ENCODE data around the gene KRT73.

The KRT73 gene

GRCh38 chr12:52643233-52644077, 25.1 kb upstream of the KRT73 start:
- no peak overlapping the region for H3K4me3 ChIP-seq (ENCODE audit: low read length)
- no peaks in the 10 kb centered on the region for H3K4me1 ChIP-seq (ENCODE audit: control insufficient read depth, insufficient read depth, low read length)

GRCh38 chr12:52641468-52641867, 23.1 kb upstream of the KRT73 start:
- no peaks in the 10 kb centered on the region for H3K36me3 ChIP-seq (ENCODE audit: control insufficient read depth, insufficient read depth, low read length)
- no peak overlapping the region for H3K27ac ChIP-seq (ENCODE audit: low read depth, low read length)
- no peak overlapping the region for H3K4me3 ChIP-seq (ENCODE audit: low read length)
- no peaks in the 10 kb centered on the region for H3K4me1 ChIP-seq (ENCODE audit: control insufficient read depth, insufficient read depth, low read length)
- H3K27me3 ChIP-seq (ENCODE audit: control insufficient read depth, insufficient read depth, low read length): no peaks in the 10 kb centered on the region
- H3K9ac ChIP-seq (ENCODE audit: low read length): no peak overlapping the region

More at GRCh38 chr12:52643233-52644077, 25.1 kb upstream of the KRT73 start:
- Histone ChIP-seq H3K9ac (ENCODE audit: low read length) (no peak overlapping the region), H3K27me3 (ENCODE audit: control insufficient read depth, insufficient read depth, low read length) (no peaks in the 10 kb centered on the region), H3K36me3 (ENCODE audit: control insufficient read depth, insufficient read depth, low read length) (no peaks in the 10 kb centered on the region), H3K27ac (ENCODE audit: low read depth, low read length) (no peak overlapping the region)

- Histone ChIP-seq H3K4me1 (ENCODE audit: control insufficient read depth, insufficient read depth, low read length) (no peaks in the 10 kb centered on the region), H3K27ac (ENCODE audit: low read depth, low read length) (no peak overlapping the region), H3K4me3 (ENCODE audit: low read length) (no peak overlapping the region), H3K9ac (ENCODE audit: low read length) (no peak overlapping the region), H3K27me3 (ENCODE audit: control insufficient read depth, insufficient read depth, low read length) (no peaks in the 10 kb centered on the region), H3K36me3 (ENCODE audit: control insufficient read depth, insufficient read depth, low read length) (no peaks in the 10 kb centered on the region)
Observed at GRCh38 chr12:52637299-52637698, 18.9 kb upstream of the KRT73 start.

DNA sequence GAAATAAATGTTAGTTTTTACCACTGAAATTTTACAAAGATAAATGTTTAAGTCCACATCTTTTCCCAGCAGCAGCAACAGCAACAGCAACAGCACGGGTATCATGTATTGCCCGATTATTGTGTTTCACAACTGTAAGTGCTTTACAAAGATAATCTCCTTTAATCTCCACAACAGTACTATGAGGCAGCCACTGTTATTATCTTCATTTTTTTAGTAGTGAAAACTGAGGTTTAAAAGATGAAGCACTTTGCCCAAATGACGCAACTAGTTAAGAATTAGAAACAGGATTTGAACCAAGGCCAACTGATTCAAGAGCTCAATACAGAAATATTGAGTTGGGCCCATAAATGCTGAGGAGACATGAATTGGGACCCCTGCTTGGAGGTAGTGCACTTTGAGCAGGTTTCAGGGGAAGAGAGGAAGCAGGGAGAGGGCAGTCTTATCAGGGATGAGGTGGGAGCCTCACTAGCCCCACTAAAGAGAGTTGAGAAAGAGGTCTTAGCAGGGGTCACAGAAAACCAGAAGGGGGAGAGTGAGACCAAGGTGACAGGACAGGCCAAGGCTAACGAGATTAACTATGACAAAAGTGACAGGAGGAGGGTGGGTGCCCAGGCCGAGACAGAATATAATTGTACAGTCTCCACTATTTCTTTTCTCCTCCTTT, 18.4 kb upstream of the KRT73 start:
- no peak overlapping the region for H3K4me3 ChIP-seq (ENCODE audit: low read length)
- H3K4me1 ChIP-seq (ENCODE audit: control insufficient read depth, insufficient read depth, low read length): no peaks in the 10 kb centered on the region

GRCh38 chr12:52636189-52636588, 17.8 kb upstream of the KRT73 start:
- no peaks in the 10 kb centered on the region for H3K4me1 ChIP-seq (ENCODE audit: control insufficient read depth, insufficient read depth, low read length)
- no peaks in the 10 kb centered on the region for H3K36me3 ChIP-seq (ENCODE audit: control insufficient read depth, insufficient read depth, low read length)
- H3K4me3 ChIP-seq (ENCODE audit: low read length): no peak overlapping the region
- no peak overlapping the region for H3K9ac ChIP-seq (ENCODE audit: low read length)
- no peak overlapping the region for H3K27ac ChIP-seq (ENCODE audit: low read depth, low read length)
- no peaks in the 10 kb centered on the region for H3K27me3 ChIP-seq (ENCODE audit: control insufficient read depth, insufficient read depth, low read length)

More for the DNA sequence above, 18.4 kb upstream of the KRT73 start:
- no peak overlapping the region for H3K9ac ChIP-seq (ENCODE audit: low read length)
- no peaks in the 10 kb centered on the region for H3K36me3 ChIP-seq (ENCODE audit: control insufficient read depth, insufficient read depth, low read length)
- no peaks in the 10 kb centered on the region for H3K27me3 ChIP-seq (ENCODE audit: control insufficient read depth, insufficient read depth, low read length)
- H3K27ac ChIP-seq (ENCODE audit: low read depth, low read length): no peak overlapping the region

DNA sequence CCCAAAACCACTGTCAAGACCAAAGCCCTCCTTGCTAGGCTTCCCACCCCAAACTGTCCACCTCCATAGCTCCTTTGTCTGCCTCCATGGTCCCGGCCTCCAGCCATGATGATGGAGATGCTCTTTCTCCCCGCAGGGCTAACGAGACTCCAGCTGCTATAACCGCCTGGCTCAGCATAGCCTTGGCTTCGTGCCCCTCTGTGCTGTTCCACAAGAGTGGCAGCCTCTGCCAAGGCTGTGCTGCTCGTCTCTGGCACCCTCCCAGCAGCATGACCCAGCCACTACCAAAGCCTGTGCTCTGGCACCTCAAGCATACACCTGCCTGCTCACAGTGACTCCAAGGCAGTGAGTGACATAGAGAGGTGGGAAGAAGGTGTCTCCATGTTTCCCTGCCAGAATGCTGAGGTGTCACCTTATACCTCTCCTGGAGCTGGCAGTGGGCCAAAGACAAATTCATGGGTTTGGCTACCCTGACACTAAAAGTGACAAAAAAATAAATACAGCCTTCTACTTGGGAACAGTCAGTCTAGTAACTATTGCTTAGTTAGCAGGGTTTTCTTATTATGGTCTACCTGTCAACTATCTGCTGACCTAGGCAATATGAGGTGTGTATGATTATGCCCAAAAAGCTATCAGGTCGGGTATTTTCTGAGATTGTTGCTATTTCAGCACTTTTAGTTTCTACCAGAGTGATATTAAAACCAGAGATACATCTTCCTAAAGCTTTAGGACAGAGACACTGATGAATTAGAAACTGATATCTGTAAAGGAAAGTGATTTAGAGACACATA, 16.1 kb upstream of the KRT73 start:
- no peak overlapping the region for H3K4me3 ChIP-seq (ENCODE audit: low read length)
- H3K9ac ChIP-seq (ENCODE audit: low read length): no peak overlapping the region
- no peak overlapping the region for H3K27ac ChIP-seq (ENCODE audit: low read depth, low read length)
- H3K27me3 ChIP-seq (ENCODE audit: control insufficient read depth, insufficient read depth, low read length): no peaks in the 10 kb centered on the region
- no peaks in the 10 kb centered on the region for H3K36me3 ChIP-seq (ENCODE audit: control insufficient read depth, insufficient read depth, low read length)
- H3K4me1 ChIP-seq (ENCODE audit: control insufficient read depth, insufficient read depth, low read length): no peaks in the 10 kb centered on the region

- H3K4me1 ChIP-seq (ENCODE audit: control insufficient read depth, insufficient read depth, low read length): no peaks in the 10 kb centered on the region
- no peaks in the 10 kb centered on the region for H3K27me3 ChIP-seq (ENCODE audit: control insufficient read depth, insufficient read depth, low read length)
- H3K4me3 ChIP-seq (ENCODE audit: low read length): no peak overlapping the region
- H3K36me3 ChIP-seq (ENCODE audit: control insufficient read depth, insufficient read depth, low read length): no peaks in the 10 kb centered on the region
- no peak overlapping the region for H3K9ac ChIP-seq (ENCODE audit: low read length)
- no peak overlapping the region for H3K27ac ChIP-seq (ENCODE audit: low read depth, low read length)
Observed at GRCh38 chr12:52633383-52633782, 15.0 kb upstream of the KRT73 start.

- no peaks in the 10 kb centered on the region for H3K27me3 ChIP-seq (ENCODE audit: control insufficient read depth, insufficient read depth, low read length)
- H3K27ac ChIP-seq (ENCODE audit: low read depth, low read length): no peak overlapping the region
- no peak overlapping the region for H3K9ac ChIP-seq (ENCODE audit: low read length)
- H3K36me3 ChIP-seq (ENCODE audit: control insufficient read depth, insufficient read depth, low read length): no peaks in the 10 kb centered on the region
- no peak overlapping the region for H3K4me3 ChIP-seq (ENCODE audit: low read length)
- H3K4me1 ChIP-seq (ENCODE audit: control insufficient read depth, insufficient read depth, low read length): no peaks in the 10 kb centered on the region
Observed at GRCh38 chr12:52632656-52633055, 14.3 kb upstream of the KRT73 start.

GRCh38 chr12:52631676-52632459, 13.5 kb upstream of the KRT73 start:
- Histone ChIP-seq H3K9ac (ENCODE audit: low read length) (no peak overlapping the region), H3K36me3 (ENCODE audit: control insufficient read depth, insufficient read depth, low read length) (no peaks in the 10 kb centered on the region), H3K27ac (ENCODE audit: low read depth, low read length) (no peak overlapping the region), H3K27me3 (ENCODE audit: control insufficient read depth, insufficient read depth, low read length) (no peaks in the 10 kb centered on the region), H3K4me1 (ENCODE audit: control insufficient read depth, insufficient read depth, low read length) (no peaks in the 10 kb centered on the region), H3K4me3 (ENCODE audit: low read length) (no peak overlapping the region)

- Histone ChIP-seq H3K36me3 (ENCODE audit: control insufficient read depth, insufficient read depth, low read length) (no peaks in the 10 kb centered on the region), H3K27ac (ENCODE audit: low read depth, low read length) (no peak overlapping the region), H3K4me3 (ENCODE audit: low read length) (no peak overlapping the region), H3K27me3 (ENCODE audit: control insufficient read depth, insufficient read depth, low read length) (no peaks in the 10 kb centered on the region), H3K9ac (ENCODE audit: low read length) (no peak overlapping the region), H3K4me1 (ENCODE audit: control insufficient read depth, insufficient read depth, low read length) (no peaks in the 10 kb centered on the region)
Observed at GRCh38 chr12:52631264-52631663, 12.9 kb upstream of the KRT73 start.

DNA sequence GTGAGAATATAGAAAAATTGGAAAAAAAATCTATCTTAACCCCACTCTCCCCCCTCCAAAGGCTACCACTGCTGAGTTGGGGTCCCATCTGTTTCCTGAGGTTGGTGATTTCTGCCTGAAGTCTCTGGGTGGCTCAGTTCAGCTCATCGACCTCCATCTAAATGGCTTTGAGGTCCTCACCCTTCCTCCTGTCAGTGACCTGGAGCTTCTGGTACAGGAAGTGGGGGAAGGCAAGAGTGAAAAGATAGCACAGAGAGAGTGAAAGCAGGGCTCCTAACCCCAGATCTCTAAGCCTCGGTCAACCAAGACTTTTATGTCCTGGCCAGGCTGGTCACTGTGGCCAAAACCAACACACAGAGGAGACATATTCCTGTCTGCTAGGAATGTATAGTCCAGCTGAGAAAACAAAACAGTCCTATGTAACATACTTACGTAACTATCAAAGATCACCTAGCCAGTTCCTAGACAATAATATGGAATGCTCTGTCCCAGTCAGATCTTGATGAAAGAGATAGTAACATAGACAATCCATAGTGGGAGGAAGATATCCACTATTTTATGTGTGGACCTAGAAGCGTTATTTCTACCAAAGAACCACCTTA, 12.3 kb upstream of the KRT73 start:
- Histone ChIP-seq H3K9ac (ENCODE audit: low read length) (no peak overlapping the region), H3K27ac (ENCODE audit: low read depth, low read length) (no peak overlapping the region), H3K4me1 (ENCODE audit: control insufficient read depth, insufficient read depth, low read length) (no peaks in the 10 kb centered on the region), H3K36me3 (ENCODE audit: control insufficient read depth, insufficient read depth, low read length) (no peaks in the 10 kb centered on the region), H3K27me3 (ENCODE audit: control insufficient read depth, insufficient read depth, low read length) (no peaks in the 10 kb centered on the region), H3K4me3 (ENCODE audit: low read length) (no peak overlapping the region)

Data from rectal smooth muscle tissue (tissue), 1 donor.